ENCODE measurements around the gene INAFM2.

Gene INAFM2

GRCh38 chr15:40372981-40373380 is 49.5 kb downstream of the INAFM2 start (continued):
- TF ChIP-seq, protein P1, sequence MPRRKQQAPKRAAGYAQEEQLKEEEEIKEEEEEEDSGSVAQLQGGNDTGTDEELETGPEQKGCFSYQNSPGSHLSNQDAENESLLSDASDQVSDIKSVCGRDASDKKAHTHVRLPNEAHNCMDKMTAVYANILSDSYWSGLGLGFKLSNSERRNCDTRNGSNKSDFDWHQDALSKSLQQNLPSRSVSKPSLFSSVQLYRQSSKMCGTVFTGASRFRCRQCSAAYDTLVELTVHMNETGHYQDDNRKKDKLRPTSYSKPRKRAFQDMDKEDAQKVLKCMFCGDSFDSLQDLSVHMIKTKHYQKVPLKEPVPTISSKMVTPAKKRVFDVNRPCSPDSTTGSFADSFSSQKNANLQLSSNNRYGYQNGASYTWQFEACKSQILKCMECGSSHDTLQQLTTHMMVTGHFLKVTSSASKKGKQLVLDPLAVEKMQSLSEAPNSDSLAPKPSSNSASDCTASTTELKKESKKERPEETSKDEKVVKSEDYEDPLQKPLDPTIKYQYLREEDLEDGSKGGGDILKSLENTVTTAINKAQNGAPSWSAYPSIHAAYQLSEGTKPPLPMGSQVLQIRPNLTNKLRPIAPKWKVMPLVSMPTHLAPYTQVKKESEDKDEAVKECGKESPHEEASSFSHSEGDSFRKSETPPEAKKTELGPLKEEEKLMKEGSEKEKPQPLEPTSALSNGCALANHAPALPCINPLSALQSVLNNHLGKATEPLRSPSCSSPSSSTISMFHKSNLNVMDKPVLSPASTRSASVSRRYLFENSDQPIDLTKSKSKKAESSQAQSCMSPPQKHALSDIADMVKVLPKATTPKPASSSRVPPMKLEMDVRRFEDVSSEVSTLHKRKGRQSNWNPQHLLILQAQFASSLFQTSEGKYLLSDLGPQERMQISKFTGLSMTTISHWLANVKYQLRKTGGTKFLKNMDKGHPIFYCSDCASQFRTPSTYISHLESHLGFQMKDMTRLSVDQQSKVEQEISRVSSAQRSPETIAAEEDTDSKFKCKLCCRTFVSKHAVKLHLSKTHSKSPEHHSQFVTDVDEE (CRISPR knock-in tag; IDR thresholded peaks at IDR 0.05), result no peak
